ENCODE measurements around the gene HNRNPD.

DNA sequence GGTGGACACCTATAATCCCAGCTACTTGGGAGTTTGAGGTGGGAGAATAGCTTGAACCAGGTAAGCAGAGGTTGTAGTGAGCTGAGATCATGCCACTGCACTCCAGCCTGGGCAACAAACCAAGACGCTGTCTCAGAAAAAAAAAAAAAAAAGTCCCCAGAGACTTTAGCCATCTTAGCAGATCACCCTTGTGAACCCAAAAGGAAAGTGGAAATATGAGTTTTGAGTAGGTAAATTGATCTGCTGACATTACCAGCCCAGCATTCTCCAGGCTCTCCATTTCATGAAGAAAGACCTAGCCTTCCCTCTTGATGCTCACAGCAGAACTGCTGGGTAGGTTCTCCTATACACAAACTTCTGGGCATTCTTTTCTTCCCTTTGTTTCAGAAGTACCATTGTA lies 24.5 kb upstream of the HNRNPD start:
- TF ChIP-seq, protein P1, sequence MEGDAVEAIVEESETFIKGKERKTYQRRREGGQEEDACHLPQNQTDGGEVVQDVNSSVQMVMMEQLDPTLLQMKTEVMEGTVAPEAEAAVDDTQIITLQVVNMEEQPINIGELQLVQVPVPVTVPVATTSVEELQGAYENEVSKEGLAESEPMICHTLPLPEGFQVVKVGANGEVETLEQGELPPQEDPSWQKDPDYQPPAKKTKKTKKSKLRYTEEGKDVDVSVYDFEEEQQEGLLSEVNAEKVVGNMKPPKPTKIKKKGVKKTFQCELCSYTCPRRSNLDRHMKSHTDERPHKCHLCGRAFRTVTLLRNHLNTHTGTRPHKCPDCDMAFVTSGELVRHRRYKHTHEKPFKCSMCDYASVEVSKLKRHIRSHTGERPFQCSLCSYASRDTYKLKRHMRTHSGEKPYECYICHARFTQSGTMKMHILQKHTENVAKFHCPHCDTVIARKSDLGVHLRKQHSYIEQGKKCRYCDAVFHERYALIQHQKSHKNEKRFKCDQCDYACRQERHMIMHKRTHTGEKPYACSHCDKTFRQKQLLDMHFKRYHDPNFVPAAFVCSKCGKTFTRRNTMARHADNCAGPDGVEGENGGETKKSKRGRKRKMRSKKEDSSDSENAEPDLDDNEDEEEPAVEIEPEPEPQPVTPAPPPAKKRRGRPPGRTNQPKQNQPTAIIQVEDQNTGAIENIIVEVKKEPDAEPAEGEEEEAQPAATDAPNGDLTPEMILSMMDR (IDR thresholded peaks at IDR 0.05): no peak
- no peak for TF ChIP-seq POLR2A (IDR thresholded peaks at IDR 0.05)
